NT2/D1 (cell line): ENCODE measurements around the gene EPB41L4A.
"Not testable (repeated sequence)": the region's sequence is repeated elsewhere in the genome, so short reads cannot be mapped to it uniquely, and the experiment has no call there.

Experiments used
- DNase-seq: peaks from one replicate; pipeline ENCODE4 v3.0.0-alpha.2; 2011; ENCODE audit warnings: low read depth, low spot score
- H3K27me3 ChIP-seq: 2 replicates; pipeline ENCODE4 v1.6.0; 2011; ENCODE audit warnings: mild to moderate bottlenecking; ENCODE audit not compliant: insufficient read length, insufficient read depth
- H3K36me3 ChIP-seq: 2 replicates; pipeline ENCODE4 v1.6.1; 2011; ENCODE audit warnings: mild to moderate bottlenecking, low read length, mixed read lengths; ENCODE audit not compliant: insufficient read depth, insufficient read length
- H3K4me1 ChIP-seq: 2 replicates; pipeline ENCODE4 v1.5.1; 2011; ENCODE audit not compliant: insufficient read depth, insufficient read length
- H3K4me3 ChIP-seq: 2 replicates; pipeline ENCODE4 v1.5.1; 2011; ENCODE audit warnings: low read depth; ENCODE audit not compliant: insufficient read length
- H3K9ac ChIP-seq: 2 replicates; pipeline ENCODE4 v1.6.0; 2011; ENCODE audit warnings: low read depth; ENCODE audit not compliant: insufficient read length
- H3K9me3 ChIP-seq: 2 replicates; pipeline ENCODE4 v1.5.1; 2011; ENCODE audit warnings: mild to moderate bottlenecking, low read length; ENCODE audit not compliant: insufficient read depth
- SUZ12 ChIP-seq: IDR thresholded peaks from 2 replicates; pipeline ENCODE4 v1.6.1; 2011; ENCODE audit not compliant: insufficient read length, insufficient read depth; ENCODE audit errors: extremely low read depth
- YY1 ChIP-seq: IDR thresholded peaks from 2 replicates; pipeline ENCODE4 v1.6.1; 2011; ENCODE audit not compliant: insufficient read length, insufficient read depth
- ZNF274 ChIP-seq: IDR thresholded peaks from 2 replicates; pipeline ENCODE4 v1.6.1; 2011; ENCODE audit warnings: mild to moderate bottlenecking, low read depth, low read length

Gene EPB41L4A

DNA sequence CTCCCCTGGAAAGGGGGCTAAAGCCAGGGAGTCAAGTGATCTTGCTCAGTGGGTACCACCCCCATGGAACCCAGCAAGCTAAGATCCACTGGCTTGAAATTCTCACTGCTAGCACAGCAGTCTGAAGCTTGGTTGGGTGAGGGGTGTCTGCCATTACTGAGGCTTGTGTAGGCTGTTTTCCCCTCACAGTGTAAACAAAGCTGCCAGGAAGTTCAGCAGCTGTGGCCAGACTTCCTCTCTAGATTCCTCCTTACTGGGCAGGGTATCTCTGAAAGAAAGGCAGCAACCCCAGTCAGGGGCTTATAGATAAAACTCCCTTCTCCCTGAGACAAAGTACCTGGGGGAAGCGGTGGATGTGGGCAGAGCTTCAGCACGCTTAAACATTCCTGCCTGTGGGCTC lies 17.1 kb upstream of the EPB41L4A start:
- Histone ChIP-seq H3K9ac (no peak overlapping the region), H3K9me3 (peaks cover 14% of the 10 kb centered on the region; the same call in 1 of the 2 replicates), H3K27me3 (no peaks in the 10 kb centered on the region), H3K36me3 (no peaks in the 10 kb centered on the region), H3K4me3 (no peak overlapping the region), H3K4me1 (no peaks in the 10 kb centered on the region)
- no peak for DNase-seq
- TF ChIP-seq ZNF274 = no peak
- no peak for TF ChIP-seq SUZ12
- TF ChIP-seq YY1 = no peak

DNA sequence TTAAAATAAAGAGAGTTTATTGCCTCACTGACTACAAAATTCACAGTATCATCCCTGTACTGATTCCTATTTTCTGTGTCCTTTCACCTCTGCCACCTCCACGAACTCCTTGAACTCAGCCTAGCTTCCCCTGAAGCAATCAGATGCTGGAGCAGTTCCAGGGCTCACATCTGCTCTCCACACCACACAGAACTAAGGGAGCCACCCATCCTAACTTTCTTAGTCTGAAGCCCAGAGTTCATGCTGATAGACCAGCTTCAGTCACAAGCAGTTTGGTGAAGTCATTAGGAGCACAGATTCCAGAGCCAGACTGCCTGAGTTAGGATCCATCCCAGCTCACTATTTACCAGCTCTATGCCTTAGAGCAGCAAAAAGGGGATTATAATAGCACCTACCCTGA lies 15.6 kb upstream of the EPB41L4A start:
- Histone ChIP-seq H3K9me3 (peaks cover 14% of the 10 kb centered on the region; the same call in 1 of the 2 replicates), H3K36me3 (no peaks in the 10 kb centered on the region), H3K4me3 (no peak overlapping the region), H3K4me1 (no peaks in the 10 kb centered on the region), H3K9ac (no peak overlapping the region), H3K27me3 (no peaks in the 10 kb centered on the region)
- no peak for DNase-seq
- TF ChIP-seq ZNF274 = no peak
- TF ChIP-seq SUZ12 = no peak
- no peak for TF ChIP-seq YY1

DNA sequence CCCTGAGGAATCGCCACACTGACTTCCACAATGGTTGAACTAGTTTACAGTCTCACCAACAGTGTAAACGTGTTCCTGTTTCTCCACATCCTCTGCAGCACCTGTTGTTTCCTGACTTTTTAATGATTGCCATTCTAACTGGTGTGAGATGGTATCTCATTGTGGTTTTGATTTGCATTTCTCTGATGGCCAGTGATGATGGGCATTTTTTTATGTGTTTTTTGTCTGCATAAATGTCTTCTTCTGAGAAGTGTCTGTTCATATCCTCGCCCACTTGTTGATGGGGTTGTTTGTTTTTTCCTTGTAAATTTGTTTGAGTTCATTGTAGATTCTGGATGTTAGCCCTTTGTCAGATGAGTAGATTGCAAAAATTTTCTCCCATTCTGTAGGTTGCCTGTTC lies 7.1 kb upstream of the EPB41L4A start:
- H3K4me3 ChIP-seq, H3K4me1 ChIP-seq, H3K9ac ChIP-seq, H3K9me3 ChIP-seq, H3K36me3 ChIP-seq, DNase-seq: not testable (repeated sequence)
- H3K27me3 ChIP-seq = peaks cover 14% of the 10 kb centered on the region

DNA sequence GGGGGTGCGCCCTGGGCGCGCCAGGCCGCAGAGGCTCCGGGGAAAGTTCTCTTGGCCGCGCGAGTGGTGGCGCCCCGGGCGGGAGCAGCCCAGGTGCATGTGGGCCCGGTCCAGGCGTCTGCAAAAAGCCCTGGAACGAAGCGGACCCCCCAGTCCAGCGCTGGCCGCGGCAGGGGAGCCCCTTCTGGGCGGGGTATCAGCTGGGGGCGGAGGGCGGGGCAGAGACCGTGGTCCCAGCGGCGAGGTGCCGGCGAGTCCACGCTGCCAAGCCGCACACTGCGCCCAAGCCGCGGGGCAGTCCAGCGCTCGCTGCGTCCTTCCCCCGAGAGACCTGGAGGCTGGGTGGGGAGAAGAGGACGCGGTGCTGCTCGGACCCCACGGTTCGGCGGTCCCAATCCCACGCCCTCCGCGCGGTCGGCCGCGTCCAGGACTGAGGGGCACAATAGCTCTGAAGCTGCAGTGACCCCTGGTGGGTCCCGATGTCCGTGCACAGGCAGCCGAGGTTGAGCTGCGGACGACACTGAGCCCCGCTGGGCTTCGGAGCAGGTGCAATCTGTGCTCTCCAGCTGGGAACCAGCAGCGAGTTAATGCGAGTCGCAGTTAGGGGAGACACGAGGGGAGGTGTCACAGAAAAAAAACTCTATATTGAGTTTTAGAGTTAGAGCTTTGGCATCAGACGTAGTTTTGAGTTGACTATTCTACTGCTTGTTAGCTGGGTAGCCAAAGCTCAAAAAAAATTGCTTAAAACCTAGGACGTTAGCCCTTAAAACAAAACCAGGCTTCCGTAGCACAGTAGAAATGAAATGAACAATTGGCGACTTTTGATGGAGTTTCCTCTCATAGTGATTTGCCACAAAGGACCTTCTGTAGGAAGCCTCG lies 1.1 kb upstream of the EPB41L4A start:
- no peak for DNase-seq
- peak overlapping the region; percentile 73 for H3K4me3 ChIP-seq
- H3K9ac ChIP-seq = peak overlapping the region; percentile 77
- peaks cover 49% of the 10 kb centered on the region for H3K27me3 ChIP-seq
- no peaks in the 10 kb centered on the region for H3K4me1 ChIP-seq
- no peaks in the 10 kb centered on the region for H3K9me3 ChIP-seq
- no peaks in the 10 kb centered on the region for H3K36me3 ChIP-seq
- no peak for TF ChIP-seq SUZ12
- TF ChIP-seq ZNF274 = no peak
- no peak for TF ChIP-seq YY1

DNA sequence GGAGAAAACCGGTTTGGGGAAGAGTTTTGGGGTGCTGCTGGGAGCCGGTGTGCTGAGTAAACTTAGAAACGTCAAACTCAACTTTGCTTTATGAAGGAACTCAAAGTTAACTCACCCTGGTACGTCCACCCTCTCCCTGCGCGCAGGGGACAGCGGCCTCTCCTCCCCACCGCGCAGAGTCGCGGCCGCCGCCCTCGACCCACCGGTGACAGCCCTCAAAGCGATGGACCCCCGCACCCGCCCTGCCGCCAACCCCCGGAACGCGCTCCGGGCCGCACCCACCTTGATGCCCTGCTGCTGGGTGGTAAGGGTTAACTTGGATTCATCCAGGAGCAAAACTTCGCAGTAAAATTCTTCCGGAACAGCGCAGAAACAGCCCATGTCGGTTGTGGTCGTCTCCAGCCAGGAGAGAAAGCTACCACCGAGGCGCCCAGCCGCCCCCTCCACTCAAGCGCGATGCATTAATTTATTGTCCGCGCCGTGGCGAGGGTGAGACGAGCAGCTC lies 366 bp downstream of the EPB41L4A start:
- Histone ChIP-seq H3K4me3 (peak overlapping the region; percentile 73), H3K9ac (peak overlapping the region; percentile 77)

DNA sequence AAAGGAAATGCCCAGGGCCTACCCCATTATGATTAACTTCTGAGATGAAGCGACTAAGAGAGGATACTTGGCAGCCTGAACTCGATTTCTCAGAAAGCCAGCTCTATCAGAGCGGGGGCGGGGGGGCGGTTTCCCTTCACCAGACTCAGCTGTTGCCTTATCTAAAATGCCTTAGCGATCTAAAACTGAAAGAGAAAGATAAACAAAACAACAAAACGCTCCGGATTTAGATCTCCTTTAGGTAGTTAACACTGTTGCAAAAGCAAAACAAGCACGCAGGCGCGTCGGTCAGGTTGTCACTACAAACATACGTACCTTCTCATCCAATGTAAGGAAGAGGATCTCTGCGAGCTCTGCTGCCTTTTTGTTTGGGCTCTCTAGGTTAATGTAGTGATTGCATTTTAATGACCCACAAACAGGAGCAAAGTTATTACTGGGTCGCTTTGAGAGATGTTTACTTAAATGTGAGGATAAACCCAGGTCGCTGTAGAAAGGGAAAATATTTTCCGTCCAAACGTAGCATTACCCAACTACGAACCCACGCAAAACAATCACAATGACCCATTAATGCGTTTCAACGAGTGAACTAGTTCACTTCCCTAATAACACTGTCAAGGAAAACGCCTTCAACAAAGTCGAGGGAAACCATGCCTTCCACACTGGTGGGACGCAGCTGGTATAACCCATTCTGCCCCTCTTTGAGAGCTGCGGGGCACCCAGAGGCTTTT lies 982 bp downstream of the EPB41L4A start:
- Histone ChIP-seq H3K4me3 (peak overlapping the region; percentile 73), H3K9me3 (no peaks in the 10 kb centered on the region), H3K4me1 (no peaks in the 10 kb centered on the region), H3K27me3 (peaks cover 49% of the 10 kb centered on the region), H3K36me3 (no peaks in the 10 kb centered on the region), H3K9ac (peak overlapping the region; percentile 77)
- DNase-seq = no peak
- TF ChIP-seq ZNF274 = no peak
- peak; percentile 59 for TF ChIP-seq SUZ12

More for the DNA sequence above, 366 bp downstream of the EPB41L4A start:
- no peaks in the 10 kb centered on the region for H3K9me3 ChIP-seq
- no peak for DNase-seq
- peaks cover 49% of the 10 kb centered on the region for H3K27me3 ChIP-seq
- no peaks in the 10 kb centered on the region for H3K36me3 ChIP-seq
- no peaks in the 10 kb centered on the region for H3K4me1 ChIP-seq
- no peak for TF ChIP-seq YY1
- peak; percentile 5 for TF ChIP-seq SUZ12

DNA sequence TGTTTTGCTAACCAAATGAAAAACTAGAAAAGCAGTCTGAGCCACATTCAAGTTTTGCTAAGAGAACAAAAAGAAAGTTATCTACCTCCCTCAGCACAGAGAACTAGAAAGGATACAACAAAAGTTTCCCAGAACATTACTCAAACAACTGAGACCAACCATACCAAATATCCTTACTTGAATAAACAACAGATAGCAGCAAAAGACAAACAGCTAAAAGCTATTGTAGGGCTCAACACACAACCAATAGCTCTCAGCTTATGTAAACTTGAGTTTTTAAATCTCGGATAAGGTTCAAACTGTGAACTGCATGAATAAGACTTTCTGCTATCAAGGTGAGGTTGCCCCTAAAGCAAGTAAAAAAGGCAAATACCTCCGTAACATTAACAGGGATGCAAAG lies 3.5 kb downstream of the EPB41L4A start:
- no peaks in the 10 kb centered on the region for H3K4me1 ChIP-seq
- H3K27me3 ChIP-seq = peaks cover 29% of the 10 kb centered on the region
- no peak overlapping the region for H3K9ac ChIP-seq
- no peak for TF ChIP-seq ZNF274
- no peak for TF ChIP-seq YY1
- TF ChIP-seq SUZ12 = no peak
- H3K9me3 ChIP-seq = no peaks in the 10 kb centered on the region
- DNase-seq = no peak
- H3K36me3 ChIP-seq = no peaks in the 10 kb centered on the region
- no peak overlapping the region for H3K4me3 ChIP-seq
